HFFc6 (cell line): ENCODE data around the gene DNAH1. TPM values are rescaled to one million over a fixed set of nuclear protein-coding genes. Genes with fewer than 3 reads are reported as not detected.

Source experiments
- DNase-seq: peaks from one replicate; pipeline ENCODE4 v3.0.0-alpha.2; 2018
- H3K27ac Mint-ChIP-seq: 2 replicates; pipeline ENCODE4 v1.8.0; 2020; ENCODE audit warnings: mild to moderate bottlenecking, mixed read lengths
- H3K27me3 Mint-ChIP-seq: 2 replicates; pipeline ENCODE4 v1.8.0; 2021; ENCODE audit warnings: mild to moderate bottlenecking, moderate library complexity, mixed read lengths; ENCODE audit not compliant: insufficient read depth
- H3K36me3 Mint-ChIP-seq: 2 replicates; pipeline ENCODE4 v1.8.0; 2021; ENCODE audit warnings: low read depth, mixed read lengths
- H3K4me1 Mint-ChIP-seq: 2 replicates; pipeline ENCODE4 v1.8.0; 2020; ENCODE audit warnings: low read depth, mixed read lengths
- H3K4me3 Mint-ChIP-seq: 2 replicates; pipeline ENCODE4 v1.8.0; 2020; ENCODE audit warnings: mild to moderate bottlenecking, moderate library complexity, mixed read lengths
- H3K9me3 Mint-ChIP-seq: 2 replicates; pipeline ENCODE4 v1.8.0; 2020; ENCODE audit warnings: mild to moderate bottlenecking, mixed read lengths
- CTCF ChIP-seq: fragments of 200-600 bp; sonication (generic); IDR thresholded peaks from 2 replicates; pipeline ENCODE4 v1.5.0; 2021; ENCODE audit warnings: antibody characterized with exemption, mild to moderate bottlenecking
- total RNA-seq, 6 experiments: library from RNA; stranded (reverse); fragmentation: NEBNext Ultra II Directional; extraction: Animal tissue kit (Norgen Biotek cat#: 25700); gene quantifications; 2 replicates in 1 of 6; 3 replicates in 5 of 6; pipeline ENCODE4 v1.2.3, GENCODE V29; 2021

The DNAH1 gene
- total RNA-seq, 6 experiments from 2014 or later = 1.4 to 2.1 (median 1.8) TPM

GRCh38 chr3:52361898-52362297 lies 45.8 kb downstream of the DNAH1 start:
- Mint-ChIP-seq H3K4me3 (no peak overlapping the region), H3K27me3 (no peaks in the 10 kb centered on the region; the same call in 1 of the 2 replicates), H3K36me3 (no peaks in the 10 kb centered on the region), H3K9me3 (no peaks in the 10 kb centered on the region), H3K4me1 (no peaks in the 10 kb centered on the region), H3K27ac (no peak overlapping the region)
- no peak for DNase-seq
- no peak for TF ChIP-seq CTCF

GRCh38 chr3:52364322-52365035 lies 48.4 kb downstream of the DNAH1 start:
- Mint-ChIP-seq H3K4me1 (no peaks in the 10 kb centered on the region), H3K27me3 (no peaks in the 10 kb centered on the region; the same call in none of the 2 replicates), H3K9me3 (no peaks in the 10 kb centered on the region), H3K27ac (no peak overlapping the region), H3K36me3 (no peaks in the 10 kb centered on the region), H3K4me3 (no peak overlapping the region)
- no peak for TF ChIP-seq CTCF
- DNase-seq = no peak

- H3K4me1 Mint-ChIP-seq = no peaks in the 10 kb centered on the region
- DNase-seq = no peak
- no peak for TF ChIP-seq CTCF
- H3K9me3 Mint-ChIP-seq = no peaks in the 10 kb centered on the region
- no peak overlapping the region for H3K27ac Mint-ChIP-seq
- no peaks in the 10 kb centered on the region for H3K36me3 Mint-ChIP-seq
- no peak overlapping the region for H3K4me3 Mint-ChIP-seq
- peaks cover 2% of the 10 kb centered on the region for H3K27me3 Mint-ChIP-seq
Observed at GRCh38 chr3:52366527-52366926, 50.4 kb downstream of the DNAH1 start.

GRCh38 chr3:52367891-52368880 lies 52.1 kb downstream of the DNAH1 start:
- H3K27ac Mint-ChIP-seq = no peak overlapping the region

More at GRCh38 chr3:52367891-52368880, 52.1 kb downstream of the DNAH1 start:
- no peak for TF ChIP-seq CTCF
- Mint-ChIP-seq H3K27me3 (peaks cover 2% of the 10 kb centered on the region), H3K4me3 (no peak overlapping the region), H3K9me3 (no peaks in the 10 kb centered on the region), H3K4me1 (peaks cover 1% of the 10 kb centered on the region), H3K36me3 (0 out of 2 replicates have a peak, but pooled peaks cover 4% of the 10 kb centered on the region)
- DNase-seq = no peak
